SK-MEL-5 (cell line): Measurements from ENCODE around the gene CACNG5. TPM values are rescaled to one million over a fixed set of nuclear protein-coding genes. Genes with fewer than 3 reads are reported as not detected.

Experiments used
- DNase-seq: peaks from one replicate; pipeline ENCODE4 v3.0.0-alpha.2; 2016; ENCODE audit warnings: low read depth, low spot score
- in situ Hi-C: cut with HindIII; loops from 2 replicates; pipeline ENCODE4 v1.10.0; 2016; ENCODE audit warnings: low sequenced_read_pairs, high pct_unique_total_duplicates, low pct_unique_long_range_greater_than_20kb
- total RNA-seq: library from RNA; depleted of rRNA; stranded (reverse); fragments of >200 nt; shearing (Covaris generic); gene quantifications from 2 replicates; pipeline ENCODE4 v1.2.3, GENCODE V29; 2014

The CACNG5 gene
- total RNA-seq, 1 experiment from 2014 or later: not detected

- no peak for DNase-seq
- in situ Hi-C loops: no loop called here
Measured at GRCh38 chr17:66814026-66814425, 20.9 kb upstream of the CACNG5 start.

- DNase-seq: no peak
- in situ Hi-C loops: no loop called here
Measured at GRCh38 chr17:66814570-66814969, 20.3 kb upstream of the CACNG5 start.

- no peak for DNase-seq
- in situ Hi-C loops: no loop called here
Measured at GRCh38 chr17:66817750-66818149, 17.2 kb upstream of the CACNG5 start.

- in situ Hi-C loops: no loop called here
- no peak for DNase-seq
Measured at GRCh38 chr17:66819466-66819865, 15.5 kb upstream of the CACNG5 start.

- in situ Hi-C loops: no loop called here
- no peak for DNase-seq
Measured at GRCh38 chr17:66822009-66822408, 12.9 kb upstream of the CACNG5 start.

- in situ Hi-C loops: no loop called here
- DNase-seq: no peak
Measured at GRCh38 chr17:66826856-66827255, 8.1 kb upstream of the CACNG5 start.

GRCh38 chr17:66829386-66829864 is 5.5 kb upstream of the CACNG5 start:
- DNase-seq: peak; percentile 56
- in situ Hi-C loops: no loop called here

- DNase-seq: no peak
- in situ Hi-C loops: no loop called here
Measured at GRCh38 chr17:66829883-66830282, 5.0 kb upstream of the CACNG5 start.

- in situ Hi-C loops: no loop called here
- DNase-seq: no peak
Measured at GRCh38 chr17:66830451-66830850, 4.5 kb upstream of the CACNG5 start.

GRCh38 chr17:66831383-66832210 is 3.3 kb upstream of the CACNG5 start:
- no peak for DNase-seq
- in situ Hi-C loops: no loop called here

- no peak for DNase-seq
- in situ Hi-C loops: no loop called here
Measured at GRCh38 chr17:66833201-66833600, 1.7 kb upstream of the CACNG5 start.

GRCh38 chr17:66834426-66834918 is 445 bp upstream of the CACNG5 start:
- in situ Hi-C loops: no loop called here

GRCh38 chr17:66835476-66835875 is 559 bp downstream of the CACNG5 start:
- DNase-seq: no peak
- in situ Hi-C loops: no loop called here

More at GRCh38 chr17:66834426-66834918, 445 bp upstream of the CACNG5 start:
- DNase-seq: no peak

- in situ Hi-C loops: no loop called here
- DNase-seq: no peak
Measured at GRCh38 chr17:66836063-66837005, 1.4 kb downstream of the CACNG5 start.

- no peak for DNase-seq
- in situ Hi-C loops: no loop called here
Measured at GRCh38 chr17:66837226-66837625, 2.3 kb downstream of the CACNG5 start.

GRCh38 chr17:66837885-66838665 is 3.2 kb downstream of the CACNG5 start:
- in situ Hi-C loops: no loop called here
- no peak for DNase-seq

GRCh38 chr17:66839616-66840015 is 4.7 kb downstream of the CACNG5 start:
- no peak for DNase-seq
- in situ Hi-C loops: no loop called here
